ENCODE measurements around the gene KIF14. TPM values are rescaled to one million over a fixed set of nuclear protein-coding genes. Genes with fewer than 3 reads are reported as not detected.
"Not testable (repeated sequence)": the region's sequence is repeated elsewhere in the genome, so short reads cannot be mapped to it uniquely, and the experiment has no call there.

The KIF14 gene
- total RNA-seq, 1 donor, result 13.4 TPM

DNA sequence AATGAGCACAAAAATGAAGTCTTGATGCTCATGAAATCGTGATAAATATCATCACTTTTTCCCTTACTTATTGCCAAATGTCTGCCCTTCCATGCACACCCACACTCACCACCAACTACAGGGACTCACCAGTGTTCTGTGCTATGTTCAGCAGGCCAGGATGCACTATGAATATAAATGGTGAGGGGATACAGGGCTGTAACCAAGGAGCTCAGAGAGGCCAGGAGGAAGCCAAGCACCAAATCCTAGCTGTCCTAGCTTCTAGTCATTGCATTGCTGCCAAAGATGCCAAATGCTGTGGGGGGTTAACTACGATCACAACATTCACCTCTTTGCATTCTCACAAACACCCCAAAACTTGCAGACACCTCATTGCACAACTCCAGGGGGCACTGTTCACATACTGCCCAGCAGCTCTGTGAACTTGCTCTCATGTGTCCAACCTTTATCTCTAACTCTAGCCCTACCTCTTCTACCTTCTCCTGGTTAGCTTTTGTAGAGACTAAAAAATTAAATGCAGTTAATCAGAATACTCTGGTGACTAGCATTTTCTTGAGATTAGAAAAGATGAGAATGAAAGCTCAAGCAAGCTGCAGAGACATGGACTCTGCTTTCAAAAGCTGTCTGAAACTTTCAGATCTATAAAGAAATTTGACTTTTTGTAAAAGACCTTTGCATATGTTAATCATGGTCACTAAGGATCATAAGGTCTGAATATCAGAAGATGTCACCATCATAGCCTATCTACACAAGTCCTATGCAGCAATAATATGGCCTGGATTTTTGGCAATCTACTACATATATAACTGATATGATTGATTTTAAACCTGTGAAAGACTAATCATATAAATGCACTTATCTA lies 13.9 kb upstream of the KIF14 start:
- TF ChIP-seq, protein P1, sequence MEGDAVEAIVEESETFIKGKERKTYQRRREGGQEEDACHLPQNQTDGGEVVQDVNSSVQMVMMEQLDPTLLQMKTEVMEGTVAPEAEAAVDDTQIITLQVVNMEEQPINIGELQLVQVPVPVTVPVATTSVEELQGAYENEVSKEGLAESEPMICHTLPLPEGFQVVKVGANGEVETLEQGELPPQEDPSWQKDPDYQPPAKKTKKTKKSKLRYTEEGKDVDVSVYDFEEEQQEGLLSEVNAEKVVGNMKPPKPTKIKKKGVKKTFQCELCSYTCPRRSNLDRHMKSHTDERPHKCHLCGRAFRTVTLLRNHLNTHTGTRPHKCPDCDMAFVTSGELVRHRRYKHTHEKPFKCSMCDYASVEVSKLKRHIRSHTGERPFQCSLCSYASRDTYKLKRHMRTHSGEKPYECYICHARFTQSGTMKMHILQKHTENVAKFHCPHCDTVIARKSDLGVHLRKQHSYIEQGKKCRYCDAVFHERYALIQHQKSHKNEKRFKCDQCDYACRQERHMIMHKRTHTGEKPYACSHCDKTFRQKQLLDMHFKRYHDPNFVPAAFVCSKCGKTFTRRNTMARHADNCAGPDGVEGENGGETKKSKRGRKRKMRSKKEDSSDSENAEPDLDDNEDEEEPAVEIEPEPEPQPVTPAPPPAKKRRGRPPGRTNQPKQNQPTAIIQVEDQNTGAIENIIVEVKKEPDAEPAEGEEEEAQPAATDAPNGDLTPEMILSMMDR (IDR thresholded peaks at IDR 0.05; ENCODE audit: insufficient read depth, low read length), result no peak
- no peak overlapping the region for H3K4me3 ChIP-seq (ENCODE audit: low read depth, low read length)
- no peak for DNase-seq (ENCODE audit: low read depth)

DNA sequence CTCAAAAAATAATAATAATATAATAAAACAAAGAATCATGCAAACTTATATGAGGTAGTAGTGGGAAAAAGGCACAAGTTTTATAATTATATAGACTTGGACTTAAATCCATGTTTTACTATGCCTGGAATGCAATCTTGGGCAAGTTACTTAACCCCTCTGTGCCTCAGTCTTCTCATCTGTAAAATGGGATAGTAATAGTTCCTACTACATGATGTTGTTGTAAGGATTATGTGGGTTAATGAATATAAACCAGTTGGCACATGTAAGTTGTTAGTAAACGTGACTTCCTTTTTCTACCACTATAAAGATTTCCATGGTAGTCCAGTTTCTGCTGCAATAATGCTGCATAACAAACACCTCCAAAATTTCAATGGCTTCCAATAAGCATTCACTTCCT lies 10.8 kb upstream of the KIF14 start:
- H3K4me3 ChIP-seq (ENCODE audit: low read depth, low read length), result no peak overlapping the region
- DNase-seq (ENCODE audit: low read depth), result no peak
- TF ChIP-seq, protein P1 (IDR thresholded peaks at IDR 0.05; ENCODE audit: insufficient read depth, low read length), result no peak

DNA sequence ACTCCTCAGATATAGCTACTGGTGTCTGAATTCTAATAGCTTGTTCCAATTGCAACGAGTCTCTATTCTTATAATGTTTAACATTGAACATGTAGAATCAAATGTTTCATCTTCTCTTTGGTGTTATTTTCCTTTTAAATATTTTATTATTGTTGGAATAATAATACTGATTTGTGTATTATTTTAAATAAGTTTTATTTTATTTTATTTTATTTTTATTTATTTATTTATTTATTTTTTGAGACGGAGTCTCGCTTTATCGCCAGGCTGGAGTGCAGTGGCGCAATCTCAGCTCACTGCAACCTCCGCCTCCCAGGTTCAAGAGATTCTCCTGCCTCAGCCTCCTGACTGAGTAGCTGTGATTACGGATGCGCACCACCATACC lies 10.0 kb upstream of the KIF14 start:
- not testable (repeated sequence) for DNase-seq (ENCODE audit: low read depth); H3K4me3 ChIP-seq (ENCODE audit: low read depth, low read length)

DNA sequence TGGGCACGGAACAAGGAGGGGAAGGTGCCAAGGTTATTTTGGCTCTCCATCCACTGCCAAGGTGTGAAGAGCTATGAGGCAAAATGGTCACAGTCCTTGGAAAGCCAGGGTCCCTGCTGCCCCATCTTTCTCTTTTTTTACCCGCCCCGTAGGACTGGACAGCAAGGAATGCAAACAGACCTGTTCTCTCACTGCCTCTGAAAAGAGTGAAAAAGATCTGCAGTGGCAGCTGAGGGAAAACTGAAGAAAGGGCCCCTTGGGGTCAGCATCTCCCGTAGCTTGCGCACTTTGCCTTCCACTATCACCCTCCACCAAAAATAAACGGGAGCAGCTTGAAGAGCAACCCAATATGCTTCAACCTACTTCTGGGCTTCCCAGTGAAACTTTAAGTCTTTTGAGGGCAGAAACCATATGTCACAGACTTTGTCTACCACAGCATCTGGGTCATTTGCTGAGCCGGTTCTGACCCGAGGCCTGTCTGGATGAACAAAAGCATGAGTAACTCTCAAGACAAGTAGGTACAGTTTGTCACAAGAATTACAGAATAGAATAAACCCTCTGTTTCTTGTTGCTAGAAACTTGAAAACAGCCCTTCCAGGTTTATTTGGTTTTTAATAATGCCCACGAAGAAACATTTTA lies 9.4 kb upstream of the KIF14 start:
- DNase-seq (ENCODE audit: low read depth), result no peak
- TF ChIP-seq, protein P1 (IDR thresholded peaks at IDR 0.05; ENCODE audit: insufficient read depth, low read length), result no peak
- H3K4me3 ChIP-seq (ENCODE audit: low read depth, low read length), result no peak overlapping the region

DNA sequence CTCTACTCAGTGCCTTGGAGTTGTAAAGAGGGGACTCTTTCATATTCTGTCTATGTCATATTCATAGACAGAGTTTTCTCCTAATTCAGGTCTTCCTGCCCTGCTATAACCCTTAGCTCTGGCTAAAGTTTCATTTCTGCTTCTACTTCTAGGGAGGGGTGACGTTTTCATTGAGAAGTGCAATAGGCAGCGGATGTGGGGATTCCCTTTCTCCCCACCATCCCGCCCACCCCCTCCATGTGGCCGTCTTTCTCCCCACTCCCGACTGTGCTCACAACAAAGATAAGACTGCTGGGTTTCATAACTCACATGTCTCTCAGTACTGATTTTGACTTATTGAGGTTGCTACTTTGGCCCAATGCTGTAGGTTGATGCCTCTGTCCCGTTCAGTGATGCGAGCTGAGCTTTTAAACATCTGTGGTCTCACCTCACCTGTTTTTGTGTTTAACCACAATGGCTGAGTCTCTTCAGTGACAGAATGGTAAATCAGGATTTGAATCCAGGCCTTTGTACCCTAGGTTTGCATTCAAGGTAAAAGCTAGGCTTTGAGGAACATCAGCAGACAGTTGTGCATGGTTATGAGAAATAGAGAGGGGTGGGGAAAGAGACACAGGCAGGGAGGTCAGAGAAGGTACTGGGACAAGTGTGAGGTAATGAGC lies 7.8 kb upstream of the KIF14 start:
- TF ChIP-seq, protein P1 (IDR thresholded peaks at IDR 0.05; ENCODE audit: insufficient read depth, low read length), result no peak
- DNase-seq (ENCODE audit: low read depth), result no peak
- no peak overlapping the region for H3K4me3 ChIP-seq (ENCODE audit: low read depth, low read length)

DNA sequence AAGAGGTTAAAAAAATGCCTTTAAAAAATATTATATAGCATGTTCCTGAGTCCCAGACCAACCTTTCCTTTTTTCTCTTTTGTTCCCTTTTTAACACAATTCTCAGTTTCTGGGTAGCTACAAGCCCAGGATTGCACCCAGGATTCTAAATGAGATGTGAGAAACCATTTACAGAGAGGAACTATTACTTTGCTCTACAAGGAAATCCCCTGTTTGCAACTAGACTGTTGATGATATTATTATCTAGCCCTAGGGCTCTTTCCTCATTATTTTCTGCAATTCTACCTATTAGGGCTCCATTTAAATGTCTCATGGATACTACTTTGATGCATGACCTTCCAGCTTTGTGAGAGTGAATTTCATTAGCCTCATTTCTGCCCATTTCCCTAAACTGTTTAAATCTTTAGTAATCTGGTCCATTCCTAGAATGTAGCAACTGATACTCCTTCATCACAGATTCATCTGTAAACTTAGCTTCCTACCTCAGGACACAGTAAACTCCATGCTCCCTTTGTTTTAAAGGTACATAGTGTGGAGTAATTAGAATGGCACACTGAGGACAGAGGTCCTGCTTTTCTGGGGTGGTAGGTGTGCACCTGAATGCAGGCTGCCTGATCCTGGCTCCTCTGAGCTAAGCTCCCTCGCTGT lies 7.1 kb upstream of the KIF14 start:
- H3K4me3 ChIP-seq (ENCODE audit: low read depth, low read length), result no peak overlapping the region
- no peak for DNase-seq (ENCODE audit: low read depth)
- TF ChIP-seq, protein P1 (IDR thresholded peaks at IDR 0.05; ENCODE audit: insufficient read depth, low read length), result no peak
